ENCODE measurements around the gene TSC2.

The TSC2 gene

GRCh38 chr16:2046893-2047329 lies 874 bp upstream of the TSC2 start:
- Histone ChIP-seq H3K27me3 (ENCODE audit: low read depth, low read length) (no peaks in the 10 kb centered on the region), H3K36me3 (replicated peaks; ENCODE audit: low read depth, low read length) (no peaks in the 10 kb centered on the region), H3K9me3 (ENCODE audit: insufficient read depth, low read length) (no peaks in the 10 kb centered on the region), H3K27ac (ENCODE audit: low read length) (no peak overlapping the region), H4K20me1 (ENCODE audit: insufficient read depth, low read length) (no peaks in the 10 kb centered on the region), H2AFZ (ENCODE audit: low read depth, low read length) (0 out of 2 replicates have a peak overlapping the region, but pooled peaks have one; percentile 30), H3K4me1 (ENCODE audit: low read length) (peaks cover 23% of the 10 kb centered on the region), H3K9ac (ENCODE audit: low read length) (peak overlapping the region; percentile 72), H3K79me2 (ENCODE audit: low read length) (peaks cover 18% of the 10 kb centered on the region), H3K4me2 (ENCODE audit: low read length) (peak overlapping the region; percentile 88), H3K4me3 (ENCODE audit: low read length) (peak overlapping the region; percentile 94)
- TF ChIP-seq EZH2phosphoT487 (IDR thresholded peaks at IDR 0.05; ENCODE audit: low read depth) (no peak), CTCF (IDR thresholded peaks at IDR 0.05; ENCODE audit: low read depth, low read length) (no peak)

- no peaks in the 10 kb centered on the region for H3K9me3 ChIP-seq (ENCODE audit: insufficient read depth, low read length)
- H3K79me2 ChIP-seq (ENCODE audit: low read length) = peaks cover 18% of the 10 kb centered on the region
- no peaks in the 10 kb centered on the region for H3K27me3 ChIP-seq (ENCODE audit: low read depth, low read length)
- peak overlapping the region; percentile 94 for H3K4me3 ChIP-seq (ENCODE audit: low read length)
- H4K20me1 ChIP-seq (ENCODE audit: insufficient read depth, low read length) = no peaks in the 10 kb centered on the region
- H3K9ac ChIP-seq (ENCODE audit: low read length) = peak overlapping the region; percentile 66
- H3K36me3 ChIP-seq (replicated peaks; ENCODE audit: low read depth, low read length) = no peaks in the 10 kb centered on the region
- no peak overlapping the region for H3K27ac ChIP-seq (ENCODE audit: low read length)
- peaks cover 23% of the 10 kb centered on the region for H3K4me1 ChIP-seq (ENCODE audit: low read length)
- H2AFZ ChIP-seq (ENCODE audit: low read depth, low read length) = 0 out of 2 replicates have a peak overlapping the region, but pooled peaks have one; percentile 16
- H3K4me2 ChIP-seq (ENCODE audit: low read length) = peak overlapping the region; percentile 96
- TF ChIP-seq EZH2phosphoT487 (IDR thresholded peaks at IDR 0.05; ENCODE audit: low read depth) (no peak), CTCF (IDR thresholded peaks at IDR 0.05; ENCODE audit: low read depth, low read length) (no peak)
Observed at GRCh38 chr16:2048116-2048543, 345 bp downstream of the TSC2 start.

GRCh38 chr16:2053211-2053610 lies 5.4 kb downstream of the TSC2 start:
- Histone ChIP-seq H3K27me3 (ENCODE audit: low read depth, low read length) (no peaks in the 10 kb centered on the region), H3K4me3 (ENCODE audit: low read length) (no peak overlapping the region), H2AFZ (ENCODE audit: low read depth, low read length) (no peak overlapping the region), H4K20me1 (ENCODE audit: insufficient read depth, low read length) (no peaks in the 10 kb centered on the region), H3K4me2 (ENCODE audit: low read length) (no peak overlapping the region), H3K36me3 (replicated peaks; ENCODE audit: low read depth, low read length) (no peaks in the 10 kb centered on the region), H3K9ac (ENCODE audit: low read length) (no peak overlapping the region), H3K79me2 (ENCODE audit: low read length) (peaks cover 8% of the 10 kb centered on the region), H3K9me3 (ENCODE audit: insufficient read depth, low read length) (no peaks in the 10 kb centered on the region), H3K4me1 (ENCODE audit: low read length) (peaks cover 6% of the 10 kb centered on the region), H3K27ac (ENCODE audit: low read length) (no peak overlapping the region)
- no peak for TF ChIP-seq EZH2phosphoT487 (IDR thresholded peaks at IDR 0.05; ENCODE audit: low read depth)
- TF ChIP-seq CTCF (IDR thresholded peaks at IDR 0.05; ENCODE audit: low read depth, low read length) = no peak

GRCh38 chr16:2053897-2054296 lies 6.1 kb downstream of the TSC2 start:
- H3K4me1 ChIP-seq (ENCODE audit: low read length) = peaks cover under 1% of the 10 kb centered on the region; the same call in 1 of the 2 replicates
- no peaks in the 10 kb centered on the region for H3K9me3 ChIP-seq (ENCODE audit: insufficient read depth, low read length)
- no peak overlapping the region for H3K9ac ChIP-seq (ENCODE audit: low read length)
- no peaks in the 10 kb centered on the region for H4K20me1 ChIP-seq (ENCODE audit: insufficient read depth, low read length)
- H3K79me2 ChIP-seq (ENCODE audit: low read length) = peaks cover 1% of the 10 kb centered on the region
- H2AFZ ChIP-seq (ENCODE audit: low read depth, low read length) = no peak overlapping the region
- no peaks in the 10 kb centered on the region for H3K36me3 ChIP-seq (replicated peaks; ENCODE audit: low read depth, low read length)
- no peaks in the 10 kb centered on the region for H3K27me3 ChIP-seq (ENCODE audit: low read depth, low read length)
- TF ChIP-seq EZH2phosphoT487 (IDR thresholded peaks at IDR 0.05; ENCODE audit: low read depth) = no peak
- no peak for TF ChIP-seq CTCF (IDR thresholded peaks at IDR 0.05; ENCODE audit: low read depth, low read length)
- H3K4me3 ChIP-seq (ENCODE audit: low read length) = no peak overlapping the region
- no peak overlapping the region for H3K4me2 ChIP-seq (ENCODE audit: low read length)
- no peak overlapping the region for H3K27ac ChIP-seq (ENCODE audit: low read length)

All from OCI-LY3 (cell line).